Activated CD4-positive, alpha-beta T cell treated with anti-CD3 and anti-CD28 coated beads for 1 hour (primary cell): ENCODE measurements around the gene ANP32A.

Source experiments
- DNase-seq: peaks from one replicate; pipeline ENCODE4 v3.0.0-alpha.2; 2020

ANP32A gene

DNA sequence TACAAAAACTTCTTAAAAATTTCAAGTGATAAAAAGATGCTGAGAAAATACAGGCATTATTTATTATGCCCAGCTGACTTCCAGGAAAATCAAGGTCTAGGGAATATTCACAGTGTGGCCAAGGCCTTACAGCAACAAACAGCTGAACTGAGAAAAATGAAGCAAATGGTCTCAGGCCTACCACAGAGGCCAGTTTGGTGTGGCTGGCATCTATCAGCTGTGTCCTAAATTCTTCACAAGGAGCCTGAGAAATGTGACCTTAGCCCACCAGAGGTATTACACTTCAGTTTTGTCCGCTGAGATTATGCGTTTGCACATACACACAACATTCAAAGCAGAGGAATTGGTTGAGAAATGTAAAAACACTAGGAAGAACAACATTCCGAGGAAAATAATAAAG is 77.4 kb downstream of the ANP32A start:
- no peak for DNase-seq

DNA sequence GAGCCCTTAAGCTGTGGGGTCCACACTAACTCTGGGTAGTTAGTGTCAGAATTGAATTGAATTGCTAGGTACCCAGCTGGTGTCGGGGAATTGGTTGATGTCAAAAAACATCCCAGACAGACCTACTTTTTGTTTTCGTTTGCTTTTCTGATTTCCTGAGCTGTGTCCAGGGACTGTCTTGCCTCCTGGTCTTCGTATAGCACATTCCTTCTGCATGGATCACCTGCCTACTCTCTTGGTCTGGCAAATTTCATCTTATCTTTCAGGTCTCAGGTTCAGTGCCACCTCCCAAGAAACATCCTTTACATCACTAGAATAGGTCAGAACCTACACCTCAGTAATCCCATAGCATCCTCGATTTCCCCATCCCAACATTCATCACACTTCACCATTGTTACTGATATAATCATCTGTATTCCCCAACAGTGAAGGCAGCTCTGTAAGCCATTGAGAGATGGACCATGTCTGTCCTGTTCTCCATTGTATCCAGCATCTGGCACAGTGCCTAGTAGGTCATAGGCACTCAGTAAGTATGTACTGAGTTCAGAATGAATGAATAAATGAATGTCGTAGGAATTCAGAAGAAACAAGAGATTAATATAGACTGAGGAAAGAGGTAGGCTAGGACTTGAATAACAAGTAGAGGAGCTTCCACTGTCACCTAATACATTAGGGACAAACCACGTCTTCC is 81.2 kb downstream of the ANP32A start:
- DNase-seq: no peak

DNA sequence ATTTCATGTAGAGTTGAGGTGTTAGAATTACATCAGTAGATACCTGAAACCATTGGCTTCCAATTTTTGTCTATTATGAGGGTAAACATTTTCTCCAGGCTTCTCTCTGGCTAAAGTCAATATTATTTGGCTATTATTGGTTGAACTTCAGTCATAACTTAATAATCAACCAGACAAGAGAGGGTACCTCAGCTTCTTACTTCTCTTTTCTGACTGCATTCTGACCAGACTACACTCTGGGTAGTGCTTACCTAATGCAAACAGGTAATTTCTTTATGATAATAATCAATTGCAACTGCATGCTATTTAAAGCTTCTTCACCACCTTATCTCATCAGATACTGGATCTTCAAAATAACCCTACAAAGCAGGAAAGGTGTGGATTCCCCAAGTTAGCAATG is 85.1 kb downstream of the ANP32A start:
- DNase-seq: no peak

DNA sequence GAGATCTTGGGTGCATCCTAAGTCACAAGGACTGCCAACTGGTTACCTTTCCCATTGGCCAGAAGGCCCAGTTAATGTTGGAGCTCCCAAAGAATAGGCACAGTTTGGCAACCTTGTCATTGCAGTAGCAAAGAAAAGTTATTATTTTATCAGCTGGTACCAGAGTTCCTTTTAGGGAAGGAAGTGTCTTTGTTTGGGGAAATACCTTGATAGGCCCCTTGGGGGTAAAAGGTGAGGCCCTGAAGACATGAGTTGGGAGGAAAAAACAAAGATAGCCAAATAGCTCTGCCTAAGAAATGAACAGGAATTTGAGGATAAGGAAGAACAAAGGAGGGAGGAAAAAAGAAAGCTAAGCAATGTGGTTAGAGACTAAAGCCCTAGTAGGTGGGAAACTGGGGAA is 85.8 kb downstream of the ANP32A start:
- no peak for DNase-seq

DNA sequence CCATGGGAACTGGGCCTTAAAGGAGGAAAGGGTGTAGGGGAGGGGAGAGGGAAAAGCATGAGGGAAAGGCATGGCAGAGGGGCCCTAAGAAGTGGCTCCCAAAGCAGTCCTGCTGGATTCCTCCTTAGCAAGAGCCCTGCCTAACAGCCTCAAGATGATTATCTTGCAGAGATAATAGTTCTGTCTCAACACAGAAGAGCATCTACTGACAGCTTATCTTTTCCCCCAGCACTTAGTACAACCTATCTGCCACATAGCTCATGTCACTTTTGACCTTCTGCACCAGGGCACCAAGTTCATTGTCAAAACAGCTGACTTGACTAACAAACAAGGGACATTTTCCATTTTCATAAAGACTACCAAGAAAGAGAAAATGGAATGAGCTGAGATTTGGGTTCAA is 86.3 kb downstream of the ANP32A start:
- no peak for DNase-seq

DNA sequence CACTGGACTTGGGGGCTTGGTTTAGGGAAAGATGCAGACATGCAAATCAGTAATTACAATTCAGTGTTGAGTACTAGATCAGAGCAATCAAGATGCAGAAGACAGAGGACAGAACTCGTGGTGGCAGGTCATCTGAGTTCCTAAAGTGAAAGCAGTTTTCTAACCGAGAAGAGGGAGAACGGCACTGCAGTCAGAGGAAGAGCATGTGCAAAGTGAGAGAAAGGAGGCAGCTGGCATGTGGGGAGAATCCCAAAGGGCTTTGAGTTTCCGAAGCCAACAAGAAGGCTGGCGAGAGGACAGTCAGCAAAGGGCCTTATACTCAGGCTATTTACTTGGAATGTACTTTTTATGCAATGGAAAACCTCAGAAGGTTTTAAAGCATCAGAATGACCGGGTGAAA is 87.0 kb downstream of the ANP32A start:
- no peak for DNase-seq

DNA sequence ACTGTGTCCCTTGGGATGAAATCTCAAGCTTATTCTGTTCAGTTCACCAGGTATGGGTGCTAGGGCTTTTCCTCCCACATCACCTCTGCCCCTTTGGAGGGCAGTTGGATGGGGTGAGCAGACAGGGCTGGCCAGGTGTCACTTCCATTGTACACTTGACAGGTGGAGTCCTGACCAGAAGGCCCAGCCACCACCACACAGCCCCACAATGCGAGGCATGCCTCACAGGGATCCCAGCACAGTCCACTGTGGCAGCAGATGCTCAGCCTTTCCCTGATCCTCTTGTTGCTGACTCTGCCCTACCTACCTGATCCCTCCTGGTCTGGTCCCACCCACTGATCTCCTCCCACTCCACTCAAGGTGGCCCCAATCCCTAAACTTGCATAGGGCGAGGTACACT is 88.2 kb downstream of the ANP32A start:
- no peak for DNase-seq

DNA sequence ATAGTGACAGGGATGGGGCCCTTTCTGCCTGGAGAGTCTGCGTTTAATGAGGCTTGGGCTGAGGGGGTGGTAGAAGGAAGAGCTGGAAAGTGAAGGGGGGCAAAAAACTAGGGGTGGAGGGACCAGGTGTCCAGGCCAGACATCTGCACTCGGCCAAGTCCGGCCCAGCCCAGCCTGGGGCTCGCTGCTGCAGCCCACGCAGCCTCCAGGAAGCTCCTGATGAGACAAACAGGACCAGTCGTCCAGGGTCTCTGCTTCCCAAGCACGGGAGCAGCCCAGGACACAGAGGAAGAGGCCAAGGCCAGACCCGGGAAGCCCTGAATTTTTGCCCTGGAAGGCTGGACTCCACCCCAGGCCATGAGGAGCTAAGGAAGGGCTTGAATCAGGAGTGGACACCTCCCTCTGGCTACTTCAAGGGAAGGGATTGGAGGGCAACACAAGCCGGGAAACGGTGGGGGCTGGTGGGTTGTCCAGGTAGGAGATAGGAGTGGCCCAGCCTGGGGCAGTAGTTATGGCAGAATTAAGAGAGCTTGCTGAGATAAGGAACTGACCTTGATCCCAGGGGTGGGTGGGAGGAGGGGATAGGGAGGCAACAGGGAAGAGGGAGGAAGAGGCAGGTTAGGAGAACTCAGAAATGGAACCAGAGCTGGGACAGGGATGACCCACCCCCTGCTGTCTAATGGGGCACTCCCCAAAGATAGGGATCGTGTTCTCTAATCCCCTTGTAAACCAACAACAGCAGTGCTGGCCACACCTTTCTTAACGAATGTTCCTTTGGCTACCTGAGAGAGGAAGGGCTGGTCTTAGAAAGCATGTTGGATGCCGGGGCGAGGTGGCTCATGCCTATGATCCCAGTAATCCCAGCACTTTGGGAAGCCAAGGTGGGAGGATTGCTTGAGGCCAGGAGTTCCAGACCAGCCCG is 89.5 kb downstream of the ANP32A start:
- DNase-seq: no peak

DNA sequence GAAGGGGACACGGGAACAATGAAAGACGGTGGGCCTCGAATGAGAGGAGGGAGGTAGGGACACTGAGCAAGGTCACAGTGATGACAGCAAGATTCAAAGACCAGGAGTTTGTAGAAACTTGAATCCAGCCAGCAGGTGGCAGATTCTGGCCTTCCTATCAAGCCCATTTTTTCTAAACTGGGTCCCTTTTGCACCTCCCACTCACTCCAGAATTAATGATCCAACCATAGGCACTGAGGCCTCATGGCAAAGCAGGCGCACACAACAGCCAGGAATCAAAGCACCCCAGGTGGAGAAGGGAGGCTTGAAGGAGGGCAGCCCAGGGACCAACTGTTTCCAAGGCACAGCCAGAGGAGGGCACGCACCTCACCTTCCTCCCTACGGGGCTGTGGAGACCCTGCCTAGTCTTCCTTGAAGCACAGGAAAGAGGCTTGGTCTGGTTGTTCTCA is 90.2 kb downstream of the ANP32A start:
- DNase-seq: no peak

DNA sequence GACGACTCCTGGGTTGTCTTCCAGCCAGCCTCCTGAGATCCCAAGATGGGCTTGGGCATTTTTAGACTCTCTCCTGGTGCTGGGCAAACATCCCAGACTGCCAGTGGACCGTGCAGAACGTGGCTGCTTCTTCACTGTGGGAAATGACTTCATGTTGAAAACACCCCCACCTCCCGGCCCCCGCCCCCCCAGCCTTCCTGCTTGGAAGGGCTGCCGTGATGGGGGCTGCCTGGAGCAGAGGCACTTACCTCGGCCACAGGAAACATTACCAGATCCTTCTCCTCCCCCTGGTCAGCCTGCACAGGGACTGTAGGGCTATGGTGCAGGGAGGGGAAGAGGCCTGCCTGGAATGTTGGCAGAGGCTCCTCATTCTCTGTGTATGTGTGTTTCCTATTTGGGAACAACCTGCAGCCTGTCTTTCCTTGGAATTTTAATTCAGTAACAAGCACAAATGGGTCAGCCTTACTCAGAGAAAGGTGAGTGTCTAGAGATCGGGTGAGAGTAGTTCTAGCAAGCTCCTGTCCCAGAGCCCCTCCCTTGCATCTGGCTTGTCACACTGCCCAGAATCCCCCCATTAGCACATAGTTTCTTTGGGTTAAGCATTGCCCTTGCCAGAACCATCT is 90.8 kb downstream of the ANP32A start:
- no peak for DNase-seq
